SH-SY5Y (cell line): Measurements from ENCODE around the gene OGFR.

ENCODE experiments used
- GATA2 ChIP-seq: IDR thresholded peaks from 2 replicates; pipeline ENCODE4 v1.6.1; 2011; ENCODE audit warnings: mild to moderate bottlenecking, low read depth, low read length
- GATA3 ChIP-seq: IDR thresholded peaks from 2 replicates; pipeline ENCODE4 v1.6.1; 2011; ENCODE audit warnings: low read depth, mild to moderate bottlenecking, low read length, moderate library complexity

- TF ChIP-seq GATA3 (no peak), GATA2 (no peak)
These were observed 31.4 kb upstream of the OGFR start for GRCh38 chr20:62772990-62773844.
